ENCODE measurements around the gene MSANTD2.

DNA sequence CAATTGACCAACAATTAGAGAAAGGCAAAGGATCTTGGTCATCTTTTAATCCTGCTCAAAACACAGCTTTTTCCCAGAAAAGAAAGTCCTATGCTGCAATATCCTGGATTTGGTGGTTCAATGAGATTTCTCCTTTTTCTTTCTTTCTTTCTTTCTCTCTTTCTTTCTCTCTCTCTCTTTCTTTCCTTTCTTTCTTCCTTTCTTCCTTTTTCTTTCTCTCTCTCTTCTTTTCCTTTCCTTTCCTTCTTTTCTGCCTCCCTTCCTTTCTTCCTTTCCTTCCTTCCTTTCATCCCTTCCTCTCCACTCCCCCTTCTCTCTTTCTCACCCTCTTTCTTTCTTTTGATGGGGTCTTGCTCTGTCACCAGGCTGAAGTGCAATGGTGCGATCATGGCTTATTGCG, 31.7 kb upstream of the MSANTD2 start:
- TF ChIP-seq, protein P1, sequence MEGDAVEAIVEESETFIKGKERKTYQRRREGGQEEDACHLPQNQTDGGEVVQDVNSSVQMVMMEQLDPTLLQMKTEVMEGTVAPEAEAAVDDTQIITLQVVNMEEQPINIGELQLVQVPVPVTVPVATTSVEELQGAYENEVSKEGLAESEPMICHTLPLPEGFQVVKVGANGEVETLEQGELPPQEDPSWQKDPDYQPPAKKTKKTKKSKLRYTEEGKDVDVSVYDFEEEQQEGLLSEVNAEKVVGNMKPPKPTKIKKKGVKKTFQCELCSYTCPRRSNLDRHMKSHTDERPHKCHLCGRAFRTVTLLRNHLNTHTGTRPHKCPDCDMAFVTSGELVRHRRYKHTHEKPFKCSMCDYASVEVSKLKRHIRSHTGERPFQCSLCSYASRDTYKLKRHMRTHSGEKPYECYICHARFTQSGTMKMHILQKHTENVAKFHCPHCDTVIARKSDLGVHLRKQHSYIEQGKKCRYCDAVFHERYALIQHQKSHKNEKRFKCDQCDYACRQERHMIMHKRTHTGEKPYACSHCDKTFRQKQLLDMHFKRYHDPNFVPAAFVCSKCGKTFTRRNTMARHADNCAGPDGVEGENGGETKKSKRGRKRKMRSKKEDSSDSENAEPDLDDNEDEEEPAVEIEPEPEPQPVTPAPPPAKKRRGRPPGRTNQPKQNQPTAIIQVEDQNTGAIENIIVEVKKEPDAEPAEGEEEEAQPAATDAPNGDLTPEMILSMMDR (conservative IDR thresholded peaks at IDR 0.05), result no peak
- no peak for TF ChIP-seq ZFX (IDR thresholded peaks at IDR 0.05)
